Keratinocyte (primary cell): Measurements from ENCODE around the gene LARGE1. TPM values are rescaled to one million over a fixed set of nuclear protein-coding genes. Genes with fewer than 3 reads are reported as not detected.

ENCODE experiments used
- DNase-seq: peaks from one replicate; pipeline ENCODE4 v3.0.0-alpha.2; 2011; ENCODE audit warnings: low read depth, missing footprints, low spot score
- FAIRE-seq: peaks from 2 replicates; lab custom pipeline; 2011; peaks lifted over from hg19 to GRCh38; lab: Jason Lieb, UNC
- H2AFZ ChIP-seq: 2 replicates; pipeline ENCODE4 v1.6.0; 2012; ENCODE audit warnings: low read length, control low read depth, inconsistent platforms; ENCODE audit not compliant: control insufficient read depth
- H3K27ac ChIP-seq: 2 replicates; pipeline ENCODE4 v1.5.1; 2011; ENCODE audit warnings: low read length; ENCODE audit not compliant: control insufficient read depth, insufficient read depth
- H3K27me3 ChIP-seq: 3 replicates; pipeline ENCODE4 v1.6.0; 2011; ENCODE audit warnings: low read length; ENCODE audit not compliant: control insufficient read depth, insufficient read depth; ENCODE audit errors: extremely low read depth
- H3K36me3 ChIP-seq, 2 experiments: 2 replicates in 1 of 2; 3 replicates in 1 of 2; pipeline ENCODE4 v1.5.1; 2011; ENCODE audit warnings: low read length in 2 of 2, mild to moderate bottlenecking in 1 of 2; ENCODE audit not compliant: control insufficient read depth in 2 of 2, insufficient read depth in 2 of 2; ENCODE audit errors: extremely low read depth in 1 of 2
- H3K4me1 ChIP-seq: 3 replicates; pipeline ENCODE4 v1.5.1; 2011; ENCODE audit warnings: low read length; ENCODE audit not compliant: control insufficient read depth, insufficient read depth; ENCODE audit errors: extremely low read depth
- H3K4me2 ChIP-seq: 3 replicates; pipeline ENCODE4 v1.6.0; 2011; ENCODE audit warnings: low read depth, low read length; ENCODE audit not compliant: control insufficient read depth, insufficient read depth; ENCODE audit errors: extremely low read depth
- H3K4me3 ChIP-seq, 3 experiments: fragments of 200-600 bp in 1 of 3; sonication (generic) in 1 of 3; 2 replicates in 2 of 3; 3 replicates in 1 of 3; pipeline ENCODE4 v1.5.1; 2011 to 2016; ENCODE audit warnings: low read length in 3 of 3, mild to moderate bottlenecking in 3 of 3, control low read depth in 2 of 3, inconsistent platforms in 1 of 3, low read depth in 1 of 3, mixed read lengths in 1 of 3, mixed run types in 1 of 3, moderate library complexity in 1 of 3; ENCODE audit not compliant: control insufficient read depth in 2 of 3, insufficient read depth in 2 of 3; ENCODE audit errors: extremely low read depth in 1 of 3
- H3K79me2 ChIP-seq: 2 replicates; pipeline ENCODE4 v1.6.0; 2012; ENCODE audit warnings: low read length; ENCODE audit not compliant: control insufficient read depth, insufficient read depth
- H3K9ac ChIP-seq: 3 replicates; pipeline ENCODE4 v1.6.0; 2011; ENCODE audit warnings: low read length; ENCODE audit not compliant: control insufficient read depth, insufficient read depth; ENCODE audit errors: extremely low read depth
- H3K9me1 ChIP-seq: 3 replicates; pipeline ENCODE4 v1.6.0; 2011; ENCODE audit warnings: low read length; ENCODE audit not compliant: control insufficient read depth, insufficient read depth; ENCODE audit errors: extremely low read depth
- H3K9me3 ChIP-seq: 2 replicates; pipeline ENCODE4 v1.5.1; 2012; ENCODE audit warnings: low read depth, low read length; ENCODE audit not compliant: control insufficient read depth
- H4K20me1 ChIP-seq: 3 replicates; pipeline ENCODE4 v1.6.0; 2011; ENCODE audit warnings: low read length; ENCODE audit not compliant: control insufficient read depth, insufficient read depth; ENCODE audit errors: extremely low read depth
- EZH2 ChIP-seq: IDR thresholded peaks from one replicate; pipeline ENCODE4 v1.6.1; 2012; ENCODE audit warnings: inconsistent platforms, mild to moderate bottlenecking, low read length, moderate library complexity
- dilution Hi-C: fragments of 300-500 bp; cut with MboI; formaldehyde crosslinking; loops from one replicate; pipeline ENCODE4 v1.7.0; 2020; ENCODE audit warnings: low sequenced_read_pairs; ENCODE audit not compliant: extremely low pct_ligation_motif_present
- polyA plus RNA-seq, 5 experiments: library from polyadenylated mRNA; depleted of rRNA in 3 of 5; stranded (reverse) in 3 of 5; stranded (forward) in 1 of 5; unstranded in 1 of 5; fragments of >200 nt; gene quantifications; 1 replicate in 1 of 5; 2 replicates in 3 of 5; 3 replicates in 1 of 5; pipeline versions ENCODE4 v1.2.1 to v1.2.3, GENCODE V29; 2011 to 2012; ENCODE audit warnings: missing spikeins in 2 of 5, low read depth in 1 of 5, low replicate concordance in 1 of 5
- TF ChIP-seq, protein P1 (sequence below), 3 experiments: IDR thresholded peaks in 1 of 3; conservative IDR thresholded peaks in 1 of 3; optimal IDR thresholded peaks in 1 of 3; 2 replicates in 2 of 3; 3 replicates in 1 of 3; pipeline versions ENCODE3 to v1.5.1; 2011; ENCODE audit warnings: low read length in 3 of 3, mild to moderate bottlenecking in 3 of 3, moderate library complexity in 2 of 3, control low read depth in 1 of 3, inconsistent platforms in 1 of 3; ENCODE audit not compliant: insufficient read depth in 2 of 3; ENCODE audit errors: extremely low read depth in 1 of 3

The LARGE1 gene
- polyA plus RNA-seq, 1 donor (not counting 4 experiments of a cell fraction or from before 2014, with no cell fraction given), result 4.5 TPM

GRCh38 chr22:33895444-33895843 is 24.8 kb downstream of the LARGE1 start:
- no peak overlapping the region for H2AFZ ChIP-seq
- TF ChIP-seq EZH2, result no peak
- TF ChIP-seq, protein P1, sequence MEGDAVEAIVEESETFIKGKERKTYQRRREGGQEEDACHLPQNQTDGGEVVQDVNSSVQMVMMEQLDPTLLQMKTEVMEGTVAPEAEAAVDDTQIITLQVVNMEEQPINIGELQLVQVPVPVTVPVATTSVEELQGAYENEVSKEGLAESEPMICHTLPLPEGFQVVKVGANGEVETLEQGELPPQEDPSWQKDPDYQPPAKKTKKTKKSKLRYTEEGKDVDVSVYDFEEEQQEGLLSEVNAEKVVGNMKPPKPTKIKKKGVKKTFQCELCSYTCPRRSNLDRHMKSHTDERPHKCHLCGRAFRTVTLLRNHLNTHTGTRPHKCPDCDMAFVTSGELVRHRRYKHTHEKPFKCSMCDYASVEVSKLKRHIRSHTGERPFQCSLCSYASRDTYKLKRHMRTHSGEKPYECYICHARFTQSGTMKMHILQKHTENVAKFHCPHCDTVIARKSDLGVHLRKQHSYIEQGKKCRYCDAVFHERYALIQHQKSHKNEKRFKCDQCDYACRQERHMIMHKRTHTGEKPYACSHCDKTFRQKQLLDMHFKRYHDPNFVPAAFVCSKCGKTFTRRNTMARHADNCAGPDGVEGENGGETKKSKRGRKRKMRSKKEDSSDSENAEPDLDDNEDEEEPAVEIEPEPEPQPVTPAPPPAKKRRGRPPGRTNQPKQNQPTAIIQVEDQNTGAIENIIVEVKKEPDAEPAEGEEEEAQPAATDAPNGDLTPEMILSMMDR (optimal IDR thresholded peaks at IDR 0.05 in 1 of 3, IDR thresholded peaks at IDR 0.05 in 1 of 3, conservative IDR thresholded peaks at IDR 0.05 in 1 of 3; ENCODE audit: extremely low read depth in 1 of 3, insufficient read depth in 2 of 3, low read length in 3 of 3), result no peak
- H4K20me1 ChIP-seq, result no peaks in the 10 kb centered on the region
- no peak overlapping the region for H3K9ac ChIP-seq
- FAIRE-seq, result no peak
- no peaks in the 10 kb centered on the region for H3K36me3 ChIP-seq
- H3K4me3 ChIP-seq, result no peak overlapping the region
- no peaks in the 10 kb centered on the region for H3K9me3 ChIP-seq
- H3K9me1 ChIP-seq, result no peaks in the 10 kb centered on the region
- dilution Hi-C loops, result no loop called here
- H3K4me1 ChIP-seq, result no peaks in the 10 kb centered on the region
- no peak overlapping the region for H3K27ac ChIP-seq
- DNase-seq, result no peak
- peaks cover 2% of the 10 kb centered on the region for H3K79me2 ChIP-seq
- no peak overlapping the region for H3K4me2 ChIP-seq
- no peaks in the 10 kb centered on the region for H3K27me3 ChIP-seq

DNA sequence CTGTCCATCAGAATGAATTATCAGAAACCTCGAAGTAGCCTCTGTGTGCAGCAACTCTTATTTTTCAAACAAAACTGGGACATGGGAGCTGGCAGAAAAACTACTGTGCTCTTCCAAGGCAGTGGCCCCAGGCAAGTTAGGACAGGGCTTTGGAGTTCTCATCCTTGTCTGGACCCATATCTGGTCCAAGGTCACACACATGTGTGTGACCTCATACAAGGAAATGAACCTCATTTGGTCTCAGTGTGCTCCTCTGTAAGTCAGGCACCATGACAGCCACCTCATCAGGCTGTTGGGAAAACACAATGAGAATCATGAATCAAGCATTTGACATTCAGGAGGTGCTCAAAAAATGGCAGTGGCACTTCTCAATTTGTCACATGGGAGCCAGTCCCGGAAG is 25.8 kb downstream of the LARGE1 start:
- no peak overlapping the region for H3K4me2 ChIP-seq
- FAIRE-seq (peak; percentile 9), DNase-seq (no peak)
- no peaks in the 10 kb centered on the region for H3K9me1 ChIP-seq
- no peaks in the 10 kb centered on the region for H3K4me1 ChIP-seq
- H3K9ac ChIP-seq, result no peak overlapping the region
- dilution Hi-C loops, result no loop called here
- H3K36me3 ChIP-seq, result no peaks in the 10 kb centered on the region
- no peak overlapping the region for H2AFZ ChIP-seq
- H3K27me3 ChIP-seq, result no peaks in the 10 kb centered on the region
- no peaks in the 10 kb centered on the region for H3K79me2 ChIP-seq
- TF ChIP-seq EZH2, result no peak
- TF ChIP-seq, protein P1 (optimal IDR thresholded peaks at IDR 0.05 in 1 of 3, IDR thresholded peaks at IDR 0.05 in 1 of 3, conservative IDR thresholded peaks at IDR 0.05 in 1 of 3; ENCODE audit: extremely low read depth in 1 of 3, insufficient read depth in 2 of 3, low read length in 3 of 3), result no peak
- H3K4me3 ChIP-seq, result no peak overlapping the region
- H3K9me3 ChIP-seq, result no peaks in the 10 kb centered on the region
- H4K20me1 ChIP-seq, result no peaks in the 10 kb centered on the region
- no peak overlapping the region for H3K27ac ChIP-seq
